GM12874 (cell line): ENCODE measurements around the gene USP13.

ENCODE experiments used
- CTCF ChIP-seq: IDR thresholded peaks from 2 replicates; pipeline ENCODE4 v1.5.1; 2011; ENCODE audit warnings: low read depth, mild to moderate bottlenecking, control low read depth, low read length, moderate library complexity; ENCODE audit not compliant: insufficient read depth

The USP13 gene

GRCh38 chr3:179702271-179702947, 49.6 kb downstream of the USP13 start:
- no peak for TF ChIP-seq CTCF

- no peak for TF ChIP-seq CTCF
These were observed 51.0 kb downstream of the USP13 start for GRCh38 chr3:179703816-179704215.

- TF ChIP-seq CTCF, result no peak
These were observed 53.4 kb downstream of the USP13 start for GRCh38 chr3:179706233-179706632.

GRCh38 chr3:179710079-179710478, 57.2 kb downstream of the USP13 start:
- no peak for TF ChIP-seq CTCF

GRCh38 chr3:179713643-179714090, 60.8 kb downstream of the USP13 start:
- TF ChIP-seq CTCF, result no peak

GRCh38 chr3:179715582-179715981, 62.7 kb downstream of the USP13 start:
- no peak for TF ChIP-seq CTCF

- TF ChIP-seq CTCF, result no peak
These were observed 63.4 kb downstream of the USP13 start for GRCh38 chr3:179716226-179716625.

- no peak for TF ChIP-seq CTCF
These were observed 64.0 kb downstream of the USP13 start for GRCh38 chr3:179716811-179717210.
